ENCODE results near the gene BCAS4.

Gene BCAS4

DNA sequence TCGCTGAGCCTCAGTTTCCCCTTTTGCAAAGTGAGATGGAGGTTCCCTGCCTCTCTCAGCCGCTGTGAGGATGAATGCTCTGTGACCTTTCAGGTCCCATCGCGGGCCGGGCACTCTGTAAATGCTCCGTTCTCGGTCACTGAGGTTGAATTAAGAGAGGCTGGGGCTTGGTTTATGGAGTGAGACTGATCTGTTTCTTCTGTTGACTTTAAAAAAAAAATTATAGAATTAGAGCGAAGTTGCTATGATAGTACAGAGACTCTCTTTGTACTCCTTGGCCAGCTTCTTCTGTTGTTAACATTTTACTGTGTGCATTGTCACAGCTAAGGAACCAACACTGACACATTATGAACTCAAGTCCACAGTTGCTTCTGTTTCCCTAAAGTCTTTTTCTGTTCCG, 72.0 kb downstream of the BCAS4 start:
- no peak for TF ChIP-seq CTCF (IDR thresholded peaks at IDR 0.05)

DNA sequence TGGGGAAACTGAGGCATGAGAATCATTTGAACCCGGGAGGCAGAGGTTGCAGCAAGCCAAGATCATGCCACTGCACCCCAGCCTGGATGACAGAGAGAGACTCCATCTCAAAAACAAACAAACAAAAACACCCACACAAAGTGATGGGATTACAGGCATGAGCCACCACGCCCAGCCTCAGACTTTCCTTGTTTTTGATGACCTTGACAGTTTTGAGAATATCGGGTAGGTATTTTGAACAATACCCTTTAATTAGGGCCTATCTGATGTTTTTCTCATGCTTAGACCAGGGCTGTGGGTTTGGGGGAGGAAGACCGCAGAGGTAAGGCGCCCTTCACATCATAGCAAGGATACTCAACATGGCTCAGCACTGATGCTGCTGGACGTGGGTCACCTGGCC, 72.9 kb downstream of the BCAS4 start:
- no peak for TF ChIP-seq CTCF (IDR thresholded peaks at IDR 0.05)

DNA sequence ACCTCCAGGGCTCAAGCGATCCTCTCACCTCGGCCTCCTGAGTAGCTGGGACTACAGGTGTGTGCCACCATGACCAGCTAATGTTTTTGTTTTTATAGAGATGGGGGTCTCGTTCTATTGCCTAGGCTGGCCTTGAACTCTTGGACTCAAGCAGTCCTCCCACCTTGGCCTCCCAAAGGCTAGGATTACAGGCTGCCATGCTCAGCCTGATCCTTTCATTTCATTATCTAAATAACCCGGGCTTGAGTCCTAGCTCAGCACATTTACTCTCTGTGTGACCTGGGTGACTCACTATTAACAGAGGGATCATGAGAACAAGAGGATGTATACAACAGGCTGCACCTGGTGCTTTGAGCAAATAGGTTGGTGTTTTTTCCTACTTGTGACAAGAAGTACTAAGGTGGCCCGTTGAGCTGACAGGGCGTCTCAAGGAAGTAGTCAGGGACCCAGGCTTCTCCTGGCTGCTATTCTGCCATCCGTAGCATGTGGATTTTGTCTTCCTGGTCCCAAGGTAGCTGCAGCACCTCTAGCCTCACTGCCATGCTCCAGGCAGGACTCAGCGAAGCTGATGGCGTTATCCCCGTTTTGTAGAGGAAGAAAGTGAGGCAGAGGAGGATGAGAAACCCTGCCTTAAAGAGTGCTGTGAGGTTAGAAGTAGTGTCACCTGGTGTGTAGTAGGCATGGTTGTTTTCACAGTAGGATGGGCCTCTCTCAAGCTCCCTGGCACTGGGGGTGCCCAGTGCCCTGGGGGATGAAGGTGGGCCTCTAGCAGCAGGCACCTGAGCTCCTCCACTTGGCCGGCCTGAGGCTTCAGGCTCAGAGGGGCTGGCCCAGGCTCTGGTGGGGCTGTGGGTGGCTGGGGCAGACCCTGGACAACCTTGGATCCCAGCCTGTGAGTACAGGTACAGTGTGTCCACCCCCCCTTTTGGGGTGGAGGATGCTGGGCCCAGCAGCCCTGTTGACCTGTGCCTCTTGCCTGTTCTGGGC, 73.9 kb downstream of the BCAS4 start:
- no peak for TF ChIP-seq CTCF (IDR thresholded peaks at IDR 0.05)

- no peak for TF ChIP-seq CTCF (IDR thresholded peaks at IDR 0.05)
These were observed 75.8 kb downstream of the BCAS4 start for GRCh38 chr20:50870561-50871161.

DNA sequence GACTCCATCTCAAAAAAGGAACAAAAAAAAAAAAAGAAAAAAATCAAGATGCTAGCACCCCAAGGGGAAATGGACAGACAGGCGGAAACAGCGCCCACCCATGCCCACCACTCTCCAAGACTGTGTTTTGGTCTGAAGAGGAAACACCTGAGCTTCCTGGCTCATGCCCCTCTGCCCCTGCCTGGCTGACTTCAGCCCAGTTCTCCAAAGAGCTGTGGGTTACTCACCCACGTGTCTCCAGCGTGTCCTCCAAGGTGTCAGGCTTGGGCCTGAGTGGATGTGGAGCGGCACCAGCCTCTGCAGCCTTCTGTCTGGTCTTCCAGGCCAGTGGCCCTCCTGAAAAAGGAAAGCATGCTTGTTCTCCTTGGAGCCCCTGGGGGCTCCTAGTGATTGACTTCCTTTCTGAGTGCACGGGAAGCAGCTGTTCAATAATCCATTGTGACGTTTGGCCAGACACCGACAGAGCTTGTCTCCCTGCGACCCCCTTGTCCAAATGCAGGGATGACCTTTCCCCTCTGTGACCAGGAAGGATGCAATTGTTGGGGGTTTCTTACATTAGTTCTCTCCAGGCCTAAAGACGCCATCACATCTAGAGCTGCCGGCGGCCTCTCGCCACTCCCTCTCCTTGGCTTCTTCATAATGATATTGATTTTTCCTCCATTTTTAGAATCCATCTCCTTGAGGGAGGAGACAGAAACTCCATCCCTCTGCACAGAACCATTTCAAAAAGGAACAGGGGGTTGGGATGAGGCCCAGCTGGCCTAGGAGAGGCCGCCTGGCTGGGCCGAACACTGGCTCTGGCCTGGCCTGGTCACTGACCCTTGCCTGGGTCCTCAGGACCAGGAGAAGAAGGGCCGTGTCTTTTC, 77.9 kb downstream of the BCAS4 start:
- no peak for TF ChIP-seq CTCF (IDR thresholded peaks at IDR 0.05)

GRCh38 chr20:50873585-50873984, 78.7 kb downstream of the BCAS4 start:
- TF ChIP-seq CTCF (IDR thresholded peaks at IDR 0.05): no peak

- no peak for TF ChIP-seq CTCF (IDR thresholded peaks at IDR 0.05)
These were observed 79.4 kb downstream of the BCAS4 start for GRCh38 chr20:50874111-50874757.

All from LNCAP (cell line).